OCI-LY1 (cell line): ENCODE data around the gene HNF1A.

Source experiments
- H2AFZ ChIP-seq: fragments of 200-600 bp; sonication (generic), shearing (Covaris generic); 2 replicates; pipeline ENCODE4 v1.6.0; 2014; ENCODE audit warnings: antibody characterized with exemption, mild to moderate bottlenecking, low read length
- H3F3A ChIP-seq: fragments of 200-600 bp; sonication (generic), shearing (Covaris generic); 2 replicates; pipeline ENCODE4 v1.6.0; 2014; ENCODE audit warnings: mild to moderate bottlenecking, antibody characterized with exemption, low read length, moderate library complexity; ENCODE audit not compliant: insufficient read depth
- H3K27ac ChIP-seq: fragments of 200-600 bp; sonication (generic); 2 replicates; pipeline ENCODE4 v1.5.1; 2014; ENCODE audit warnings: low read length, mixed run types, mild to moderate bottlenecking, low read depth; ENCODE audit not compliant: poor library complexity, severe bottlenecking
- H3K27me3 ChIP-seq: fragments of 200-600 bp; sonication (generic); 2 replicates; pipeline ENCODE4 v1.6.0; 2014; ENCODE audit warnings: antibody characterized with exemption, mild to moderate bottlenecking, low read length, moderate library complexity; ENCODE audit not compliant: insufficient read depth
- H3K36me3 ChIP-seq: fragments of 200-600 bp; sonication (generic); 2 replicates; pipeline ENCODE4 v1.6.1; 2014; ENCODE audit warnings: mild to moderate bottlenecking, antibody characterized with exemption, low read length, moderate library complexity, mixed read lengths; ENCODE audit not compliant: insufficient read depth
- H3K4me1 ChIP-seq: fragments of 200-600 bp; sonication (generic); 2 replicates; pipeline ENCODE4 v1.5.1; 2014; ENCODE audit warnings: mild to moderate bottlenecking, low read length, moderate library complexity; ENCODE audit not compliant: insufficient read depth, severe bottlenecking
- H3K4me2 ChIP-seq: fragments of 200-600 bp; sonication (generic), shearing (Covaris generic); 2 replicates; pipeline ENCODE4 v1.6.1; 2014; ENCODE audit warnings: low read length
- H3K4me3 ChIP-seq: fragments of 200-600 bp; sonication (generic); 2 replicates; pipeline ENCODE4 v1.5.1; 2014; ENCODE audit warnings: low read length, low read depth, mild to moderate bottlenecking, mixed read lengths; ENCODE audit not compliant: poor library complexity, severe bottlenecking
- H3K79me2 ChIP-seq: fragments of 200-600 bp; shearing (Covaris generic); 2 replicates; pipeline ENCODE4 v1.6.1; 2016; ENCODE audit warnings: mixed run types, low read length, mixed read lengths; ENCODE audit not compliant: insufficient read depth
- H3K9ac ChIP-seq: fragments of 200-600 bp; sonication (generic), shearing (Covaris generic); 2 replicates; pipeline ENCODE4 v1.6.1; 2014; ENCODE audit warnings: mild to moderate bottlenecking, low read length, mixed read lengths
- H3K9me2 ChIP-seq: fragments of 200-600 bp; sonication (generic), shearing (Covaris generic); 2 replicates; pipeline ENCODE4 v1.6.1; 2014; ENCODE audit warnings: low read depth, mild to moderate bottlenecking, low read length, mixed read lengths
- H3K9me3 ChIP-seq: fragments of 200-600 bp; shearing (Covaris generic); 2 replicates; pipeline ENCODE4 v1.6.1; 2014; ENCODE audit warnings: low read length, mixed read lengths
- H4K20me1 ChIP-seq: fragments of 200-600 bp; sonication (generic), shearing (Covaris generic); 2 replicates; pipeline ENCODE4 v1.6.0; 2016; ENCODE audit warnings: mild to moderate bottlenecking, low read length; ENCODE audit not compliant: insufficient read depth
- EZH2 ChIP-seq: fragments of 200-600 bp; sonication (generic), shearing (Covaris generic); IDR thresholded peaks from 2 replicates; pipeline ENCODE4 v1.8.0; 2017; ENCODE audit warnings: borderline replicate concordance, mixed run types, mild to moderate bottlenecking, antibody characterized with exemption, low read length, moderate library complexity, mixed read lengths

The HNF1A gene

DNA sequence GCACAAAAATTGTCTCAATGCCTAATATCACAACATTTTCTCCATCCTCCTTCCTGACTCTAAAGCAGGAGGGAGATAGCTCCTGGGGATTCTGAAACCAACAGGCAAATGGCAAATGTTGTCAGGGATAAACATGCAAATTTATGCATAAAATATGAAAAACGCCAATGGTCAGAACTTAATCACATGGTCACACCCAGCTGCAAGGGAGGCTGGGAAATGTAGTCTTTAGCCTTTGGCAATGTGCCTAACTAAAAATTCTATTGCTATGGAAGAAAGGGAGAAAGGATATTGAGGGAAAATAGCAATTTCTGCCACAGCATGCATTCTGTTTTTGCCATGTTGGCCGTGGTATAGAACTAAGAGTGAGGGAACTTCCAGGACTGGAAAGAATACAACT lies 72.4 kb downstream of the HNF1A start:
- no peak for TF ChIP-seq EZH2
- no peaks in the 10 kb centered on the region for H3K36me3 ChIP-seq
- H4K20me1 ChIP-seq = no peaks in the 10 kb centered on the region
- H3K9me2 ChIP-seq = no peaks in the 10 kb centered on the region
- H2AFZ ChIP-seq = no peak overlapping the region
- H3K9ac ChIP-seq = no peak overlapping the region
- peaks cover 6% of the 10 kb centered on the region for H3K4me1 ChIP-seq
- no peak overlapping the region for H3K4me3 ChIP-seq
- no peaks in the 10 kb centered on the region for H3K27me3 ChIP-seq
- no peak overlapping the region for H3K4me2 ChIP-seq
- no peaks in the 10 kb centered on the region for H3K79me2 ChIP-seq
- H3K27ac ChIP-seq = no peak overlapping the region
- H3F3A ChIP-seq = no peaks in the 10 kb centered on the region
- H3K9me3 ChIP-seq = no peaks in the 10 kb centered on the region
